Stomach (tissue), 4 donors: ENCODE data around the gene GCSAM.

Experiments
- CTCF ChIP-seq, 7 experiments: fragments of 450-650 bp in 4 of 7; fragments of 200-600 bp in 3 of 7; sonication (generic) in 3 of 7; IDR thresholded peaks; one replicate each; pipeline ENCODE4 v1.5.1; 2016 to 2019; ENCODE audit warnings: antibody characterized with exemption in 7 of 7, control low read depth in 2 of 7, mild to moderate bottlenecking in 1 of 7
- EP300 ChIP-seq: sonication (generic); formaldehyde crosslinking; IDR thresholded peaks from one replicate; pipeline ENCODE4 v1.6.1; 2017; ENCODE audit warnings: antibody characterized with exemption
- POLR2A ChIP-seq, 4 donors: fragments of 450-650 bp; IDR thresholded peaks; one replicate each; pipeline ENCODE4 v1.6.1; 2016; ENCODE audit warnings: antibody characterized with exemption in 4 of 4, control low read depth in 2 of 4, mild to moderate bottlenecking in 1 of 4, moderate library complexity in 1 of 4
- POLR2AphosphoS5 ChIP-seq, 3 donors: sonication (generic); formaldehyde crosslinking; IDR thresholded peaks; one replicate each; pipeline ENCODE4 v1.6.1; 2016; ENCODE audit warnings: antibody characterized with exemption in 3 of 3

- no peak for TF ChIP-seq CTCF (IDR thresholded peaks at IDR 0.05)
- no peak for TF ChIP-seq POLR2A (IDR thresholded peaks at IDR 0.05)
- no peak for TF ChIP-seq POLR2AphosphoS5 (IDR thresholded peaks at IDR 0.05)
- TF ChIP-seq EP300: no peak
Measured at GRCh38 chr3:112140584-112140983, 7.5 kb upstream of the GCSAM start.
